ENCODE results near the gene TAF1D.

Gene TAF1D

DNA sequence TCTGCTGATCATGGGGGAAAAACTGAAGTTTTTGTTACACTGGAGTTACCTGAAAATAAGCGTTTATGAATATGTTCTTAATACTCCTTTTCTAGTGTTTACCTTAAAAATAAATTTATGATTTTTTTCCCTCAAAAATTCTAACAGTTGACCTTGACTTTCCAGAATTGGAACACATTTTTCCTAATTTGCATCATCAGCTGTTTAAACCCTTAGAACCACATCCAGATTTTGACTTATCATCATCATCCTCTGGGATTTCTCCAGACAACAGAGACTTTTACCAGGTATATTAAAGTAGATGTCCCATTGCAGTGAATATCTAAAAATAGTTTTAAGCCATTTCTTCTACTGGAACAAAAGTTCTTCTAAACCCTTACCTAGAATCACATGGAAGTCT lies 17.2 kb downstream of the TAF1D start:
- DNase-seq (ENCODE audit: low read depth), result no peak
- H3K4me3 ChIP-seq (ENCODE audit: low read length), result no peak overlapping the region
- TF ChIP-seq, protein P1, sequence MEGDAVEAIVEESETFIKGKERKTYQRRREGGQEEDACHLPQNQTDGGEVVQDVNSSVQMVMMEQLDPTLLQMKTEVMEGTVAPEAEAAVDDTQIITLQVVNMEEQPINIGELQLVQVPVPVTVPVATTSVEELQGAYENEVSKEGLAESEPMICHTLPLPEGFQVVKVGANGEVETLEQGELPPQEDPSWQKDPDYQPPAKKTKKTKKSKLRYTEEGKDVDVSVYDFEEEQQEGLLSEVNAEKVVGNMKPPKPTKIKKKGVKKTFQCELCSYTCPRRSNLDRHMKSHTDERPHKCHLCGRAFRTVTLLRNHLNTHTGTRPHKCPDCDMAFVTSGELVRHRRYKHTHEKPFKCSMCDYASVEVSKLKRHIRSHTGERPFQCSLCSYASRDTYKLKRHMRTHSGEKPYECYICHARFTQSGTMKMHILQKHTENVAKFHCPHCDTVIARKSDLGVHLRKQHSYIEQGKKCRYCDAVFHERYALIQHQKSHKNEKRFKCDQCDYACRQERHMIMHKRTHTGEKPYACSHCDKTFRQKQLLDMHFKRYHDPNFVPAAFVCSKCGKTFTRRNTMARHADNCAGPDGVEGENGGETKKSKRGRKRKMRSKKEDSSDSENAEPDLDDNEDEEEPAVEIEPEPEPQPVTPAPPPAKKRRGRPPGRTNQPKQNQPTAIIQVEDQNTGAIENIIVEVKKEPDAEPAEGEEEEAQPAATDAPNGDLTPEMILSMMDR (conservative IDR thresholded peaks at IDR 0.05; ENCODE audit: low read depth, low read length), result no peak

DNA sequence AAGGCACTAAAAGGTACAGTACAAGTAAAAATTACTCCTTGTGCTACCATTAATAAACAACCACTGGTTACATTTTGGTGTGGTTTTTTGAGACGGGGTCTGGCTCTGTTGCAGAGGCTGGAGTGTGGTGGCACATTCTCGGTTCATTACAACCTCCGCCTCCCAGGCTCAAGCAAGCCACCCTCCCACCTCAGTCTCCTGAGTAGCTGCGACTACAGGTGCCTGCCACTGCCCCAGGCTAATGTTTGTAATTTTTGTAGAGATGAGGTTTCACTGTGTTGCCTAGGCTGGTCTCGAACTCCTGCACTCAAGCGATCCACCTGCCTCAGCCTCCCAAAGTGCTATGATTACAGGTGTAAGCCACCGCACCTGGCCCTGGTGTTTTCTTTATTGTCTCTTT lies 20.8 kb downstream of the TAF1D start:
- DNase-seq (ENCODE audit: low read depth), result no peak
- H3K4me3 ChIP-seq (ENCODE audit: low read length), result no peak overlapping the region
- TF ChIP-seq, protein P1 (conservative IDR thresholded peaks at IDR 0.05; ENCODE audit: low read depth, low read length), result no peak

DNA sequence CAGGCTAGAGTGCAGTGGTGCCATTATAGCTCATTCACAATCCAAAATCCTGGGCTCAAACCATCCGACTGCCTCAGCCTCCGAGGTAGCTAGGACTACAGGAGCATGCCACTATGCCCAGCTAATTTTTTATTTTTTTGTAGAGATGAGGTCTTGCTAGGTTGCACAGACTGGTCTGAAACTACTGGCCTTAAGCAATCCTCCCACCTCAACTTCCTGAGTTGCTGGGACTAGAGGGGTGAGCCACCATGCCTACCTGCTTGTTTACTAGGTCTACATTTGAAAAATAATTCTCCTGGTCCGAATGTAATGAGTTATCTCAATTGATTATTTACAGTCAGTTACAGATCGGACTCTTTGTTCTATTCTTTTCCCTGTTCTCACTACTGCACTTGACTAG lies 22.0 kb downstream of the TAF1D start:
- TF ChIP-seq, protein P1 (conservative IDR thresholded peaks at IDR 0.05; ENCODE audit: low read depth, low read length), result no peak
- no peak for DNase-seq (ENCODE audit: low read depth)
- no peak overlapping the region for H3K4me3 ChIP-seq (ENCODE audit: low read length)

DNA sequence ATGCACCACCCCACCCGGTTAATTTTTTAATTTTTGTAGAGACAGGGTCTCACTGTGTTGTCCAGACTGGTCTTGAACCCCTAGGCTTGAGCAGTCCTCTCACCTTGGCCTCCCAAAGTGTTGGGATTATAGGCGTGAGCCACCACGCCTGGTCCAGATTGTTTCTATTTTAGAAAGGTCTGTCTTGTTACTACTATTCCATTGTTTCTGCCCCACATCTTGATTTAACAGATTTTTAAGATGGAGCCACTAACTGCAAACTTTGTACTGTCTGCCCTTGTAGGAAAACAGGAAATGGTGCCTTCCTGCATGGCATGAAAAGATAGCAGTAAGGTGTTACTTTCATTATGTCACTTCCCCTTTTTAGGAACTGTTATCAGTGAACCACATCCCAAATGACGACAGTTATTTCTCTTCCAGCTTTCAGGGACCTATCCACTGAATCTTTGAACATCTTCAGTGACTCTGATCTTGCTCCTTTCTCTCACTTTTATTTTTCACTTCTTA lies 23.2 kb downstream of the TAF1D start:
- no peak overlapping the region for H3K4me3 ChIP-seq (ENCODE audit: low read length)
- DNase-seq (ENCODE audit: low read depth), result no peak
- TF ChIP-seq, protein P1 (conservative IDR thresholded peaks at IDR 0.05; ENCODE audit: low read depth, low read length), result no peak

DNA sequence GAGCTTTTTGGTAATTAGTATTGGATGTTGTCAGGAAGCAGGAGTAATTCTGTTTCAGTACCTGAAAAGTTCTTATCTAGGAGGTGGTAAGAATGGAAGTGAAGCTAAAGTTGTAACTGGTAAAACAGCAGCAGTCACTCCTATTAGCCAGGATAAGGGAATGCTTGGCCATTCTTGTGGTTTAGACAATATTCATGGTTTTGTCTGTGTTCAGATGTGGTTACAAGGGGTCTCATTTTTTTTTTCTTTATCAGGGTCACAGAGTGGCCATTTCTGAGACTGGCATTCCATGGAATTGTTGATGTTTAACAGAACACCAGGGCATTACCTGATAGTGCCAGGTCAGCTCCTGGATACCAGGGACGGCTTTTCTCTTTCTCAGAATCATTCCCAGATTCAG lies 23.8 kb downstream of the TAF1D start:
- no peak overlapping the region for H3K4me3 ChIP-seq (ENCODE audit: low read length)
- DNase-seq (ENCODE audit: low read depth), result no peak
- TF ChIP-seq, protein P1 (conservative IDR thresholded peaks at IDR 0.05; ENCODE audit: low read depth, low read length), result no peak

DNA sequence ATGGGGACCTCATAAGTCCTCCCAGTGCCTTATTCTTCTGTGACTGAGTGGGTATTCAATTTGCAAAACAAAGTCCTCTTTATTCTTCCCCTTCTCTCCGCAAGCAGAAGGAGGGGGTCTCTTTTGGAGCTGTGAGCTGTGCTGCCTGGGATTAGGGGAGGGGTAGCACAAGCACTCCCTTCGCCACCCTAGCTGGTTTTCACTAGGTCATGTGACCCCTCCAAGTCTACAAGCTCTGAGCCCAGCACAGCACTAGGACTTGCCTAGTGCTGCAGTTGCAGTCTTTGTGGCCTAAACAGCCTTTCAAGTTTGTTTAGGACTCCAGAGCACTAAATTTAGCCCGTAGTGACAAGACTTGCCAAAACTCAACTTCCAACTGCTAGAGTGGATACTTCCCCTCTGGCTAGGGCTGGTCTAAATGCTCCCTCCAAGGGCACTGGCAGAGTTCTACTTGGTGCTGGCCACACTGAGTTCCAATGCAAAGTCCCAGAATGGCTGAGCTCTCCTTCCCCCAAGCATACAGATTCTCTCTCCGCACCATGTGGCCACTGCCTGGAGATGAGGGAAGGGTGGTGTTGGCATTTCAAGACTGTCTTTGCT lies 25.4 kb downstream of the TAF1D start:
- no peak overlapping the region for H3K4me3 ChIP-seq (ENCODE audit: low read length)
- TF ChIP-seq, protein P1 (conservative IDR thresholded peaks at IDR 0.05; ENCODE audit: low read depth, low read length), result no peak

DNA sequence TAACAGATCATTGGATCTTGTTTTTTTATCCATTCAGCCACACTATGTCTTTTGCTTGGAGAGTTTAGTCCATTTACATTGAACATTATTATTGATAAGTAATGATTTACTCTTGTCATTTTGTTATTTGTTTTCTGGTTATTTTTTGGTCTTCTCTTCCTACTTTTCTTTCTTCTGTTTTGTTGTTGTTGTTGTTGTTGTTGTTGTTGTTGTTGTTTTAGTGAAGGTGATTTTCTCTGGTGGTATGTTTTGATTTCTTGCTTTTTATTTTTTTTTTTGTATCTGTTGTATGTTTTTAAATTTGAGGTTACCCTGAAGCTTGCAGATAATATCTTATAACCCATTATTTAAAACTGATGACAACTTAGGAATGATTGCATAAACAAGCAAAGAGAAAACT lies 28.6 kb downstream of the TAF1D start:
- H3K4me3 ChIP-seq (ENCODE audit: low read length), result no peak overlapping the region
- TF ChIP-seq, protein P1 (conservative IDR thresholded peaks at IDR 0.05; ENCODE audit: low read depth, low read length), result no peak
- no peak for DNase-seq (ENCODE audit: low read depth)

More for the DNA sequence above, 25.4 kb downstream of the TAF1D start:
- DNase-seq (ENCODE audit: low read depth), result no peak
